T-cell (primary cell): Measurements from ENCODE around the gene PPIF. TPM values are rescaled to one million over a fixed set of nuclear protein-coding genes. Genes with fewer than 3 reads are reported as not detected.

ENCODE experiments used
- ATAC-seq, 4 experiments: fragments of 200-7000 bp in 3 of 4; fragments of 150-1000 bp in 1 of 4; cut with Tn5 transposase; replicated peaks in 1 of 4; 1 replicate in 3 of 4; 2 replicates in 1 of 4; pipeline ENCODE4 v1.10.0; 2021; ENCODE audit warnings: moderate library complexity in 3 of 4, mild to moderate bottlenecking in 2 of 4, moderate number of reproducible peaks in 1 of 4
- CTCF ChIA-PET, 2 donors: fragments of 300-600 bp; sonication (Branson Sonifier 250); formaldehyde crosslinking; loops; one replicate each; lab custom pipeline; 2022; ENCODE audit warnings: antibody characterized with exemption in 2 of 2; lab: Charles Lee
- POLR2A ChIA-PET, 2 donors: fragments of 300-600 bp; sonication (Branson Sonifier 250); formaldehyde crosslinking; loops; one replicate each; lab custom pipeline; 2022; ENCODE audit warnings: antibody characterized with exemption in 2 of 2; lab: Charles Lee
- DNase-seq, 35 experiments: peaks; one replicate each; pipeline versions ENCODE4 v3.0.0 to v3.0.0-alpha.2; 2013 to 2023
- H3K27ac ChIP-seq: one replicate; pipeline ENCODE4 v1.5.1; 2013; ENCODE audit warnings: low read length
- H3K27me3 ChIP-seq, 2 experiments: replicated peaks in 1 of 2; 1 replicate in 1 of 2; 2 replicates in 1 of 2; pipeline versions ENCODE4 v1.6.1 to v1.7.0; 2013; ENCODE audit warnings: low read length in 1 of 2, mixed read lengths in 1 of 2; ENCODE audit not compliant: control insufficient read depth in 2 of 2, insufficient read depth in 2 of 2; ENCODE audit errors: extremely low read depth in 1 of 2
- H3K36me3 ChIP-seq, 2 donors: 1 replicate in 1 of 2; 2 replicates in 1 of 2; pipeline versions ENCODE4 v1.6.1 to v1.7.0; 2013; ENCODE audit warnings: low read length in 1 of 2; ENCODE audit not compliant: control insufficient read depth in 2 of 2, insufficient read depth in 1 of 2; ENCODE audit errors: extremely low read depth in 1 of 2
- H3K4me1 ChIP-seq, 2 experiments: 1 replicate in 1 of 2; 2 replicates in 1 of 2; pipeline versions ENCODE4 v1.6.1 to v1.7.0; 2013; ENCODE audit warnings: low read length in 2 of 2, mixed read lengths in 1 of 2; ENCODE audit not compliant: insufficient read depth in 2 of 2, control insufficient read depth in 1 of 2; ENCODE audit errors: extremely low read depth in 1 of 2
- H3K4me3 ChIP-seq, 2 donors: 1 replicate in 1 of 2; 2 replicates in 1 of 2; pipeline versions ENCODE4 v1.5.1 to v1.7.0; 2013; ENCODE audit warnings: mild to moderate bottlenecking in 2 of 2, low read length in 1 of 2, moderate library complexity in 1 of 2; ENCODE audit not compliant: control insufficient read depth in 1 of 2; ENCODE audit errors: extremely low read depth in 1 of 2
- H3K9me3 ChIP-seq: 2 replicates; pipeline ENCODE4 v1.7.0; 2013
- H3K27ac Mint-ChIP-seq, 2 donors: one replicate each; pipeline ENCODE4 v1.8.0; 2020 to 2021; ENCODE audit warnings: mild to moderate bottlenecking in 2 of 2, mixed read lengths in 2 of 2
- H3K27me3 Mint-ChIP-seq, 2 donors: one replicate each; pipeline ENCODE4 v1.8.0; 2021 to 2022; ENCODE audit warnings: mixed read lengths in 2 of 2
- H3K36me3 Mint-ChIP-seq: one replicate; pipeline ENCODE4 v1.8.0; 2021; ENCODE audit warnings: mixed read lengths
- H3K4me1 Mint-ChIP-seq, 3 donors: one replicate each; pipeline ENCODE4 v1.8.0; 2020 to 2022; ENCODE audit warnings: mixed read lengths in 3 of 3, mild to moderate bottlenecking in 1 of 3
- H3K4me3 Mint-ChIP-seq, 3 donors: one replicate each; pipeline ENCODE4 v1.8.0; 2020 to 2022; ENCODE audit warnings: mild to moderate bottlenecking in 3 of 3, mixed read lengths in 3 of 3, moderate library complexity in 3 of 3
- H3K9me3 Mint-ChIP-seq, 3 donors: one replicate each; pipeline ENCODE4 v1.8.0; 2020 to 2022; ENCODE audit warnings: mixed read lengths in 3 of 3
- WGBS: methylation state at CpG from one replicate; pipeline ENCODE4 v1.1.5; 2013; ENCODE audit warnings: missing lambda C conversion rate; ENCODE audit not compliant: insufficient coverage; 5-methylcytosine and 5-hydroxymethylcytosine counted together
- total RNA-seq, 35 experiments: library from RNA in 6 of 35; stranded (reverse) in 6 of 35; fragments of 120-200 nt in 1 of 35; gene quantifications; one replicate each; pipeline versions ENCODE4 v1.2.1 to v1.2.4 and lab custom pipeline; 2013 to 2026

PPIF gene
- total RNA-seq, 5 donors from 2014 or later (not counting 1 experiment from before 2014, with no cell fraction given), result 25.6 to 36.2 (median 31.3) TPM

DNA sequence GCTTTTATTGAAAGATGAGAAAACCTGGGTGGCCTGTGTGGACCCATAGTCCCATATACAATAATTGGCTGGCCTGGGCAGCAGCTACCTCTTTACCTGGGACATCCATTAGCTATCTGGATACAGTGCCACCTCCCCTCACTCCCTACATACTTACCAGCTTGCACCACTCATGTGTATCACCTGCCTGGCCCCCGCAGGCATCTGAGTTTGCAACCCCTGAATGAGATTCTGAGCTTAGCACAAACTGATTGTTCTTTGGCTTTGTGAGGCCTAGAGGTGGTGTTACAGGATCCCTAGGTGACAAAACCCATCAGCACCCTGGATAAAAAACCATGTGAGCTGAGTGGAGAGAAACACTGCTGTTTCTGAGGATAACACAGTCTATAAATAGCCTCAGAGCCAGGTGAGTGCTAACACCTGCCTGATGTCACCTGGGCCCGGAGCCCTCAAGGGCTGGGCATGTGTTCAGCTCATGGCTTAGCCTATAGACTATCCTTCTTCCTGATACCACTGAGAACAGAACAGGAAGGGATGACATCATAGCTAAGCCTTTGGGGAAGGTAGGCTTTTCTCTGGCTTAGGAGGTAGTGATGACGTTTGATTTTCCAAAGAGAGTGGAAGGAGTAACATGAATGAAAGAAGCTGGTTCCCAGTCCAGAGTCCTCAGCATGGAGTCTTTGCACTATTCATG lies 2.6 kb upstream of the PPIF start:
- Mint-ChIP-seq H3K4me3 (no peak overlapping the region), H3K36me3 (peaks cover 5% of the 10 kb centered on the region), H3K27me3 (no peaks in the 10 kb centered on the region), H3K9me3 (no peaks in the 10 kb centered on the region), H3K4me1 (peaks cover 17 to 30% (median 25%) of the 10 kb centered on the region in 3 donors), H3K27ac (no peak overlapping the region)
- Histone ChIP-seq H3K9me3 (no peaks in the 10 kb centered on the region), H3K27me3 (no peaks in the 10 kb centered on the region), H3K27ac (no peak overlapping the region), H3K4me1 (peaks cover 3 to 41% of the 10 kb centered on the region in 2 experiments), H3K36me3 (peaks cover 1 to 4% of the 10 kb centered on the region in 2 donors), H3K4me3 (no peak overlapping the region)
- CTCF ChIA-PET, result interaction anchor here (0.5 to 1.3 kb wide), 6 partner anchors 11 to 124 kb away, joined by 3 read pairs; no protein-coding TSS in a partner anchor
- DNase-seq (peak in 1 of 35 experiments; percentile 16), ATAC-seq (no peak)
- POLR2A ChIA-PET, result no interaction called here
- 100% methylated on average over 2 of the region's 3 CpGs for WGBS

DNA sequence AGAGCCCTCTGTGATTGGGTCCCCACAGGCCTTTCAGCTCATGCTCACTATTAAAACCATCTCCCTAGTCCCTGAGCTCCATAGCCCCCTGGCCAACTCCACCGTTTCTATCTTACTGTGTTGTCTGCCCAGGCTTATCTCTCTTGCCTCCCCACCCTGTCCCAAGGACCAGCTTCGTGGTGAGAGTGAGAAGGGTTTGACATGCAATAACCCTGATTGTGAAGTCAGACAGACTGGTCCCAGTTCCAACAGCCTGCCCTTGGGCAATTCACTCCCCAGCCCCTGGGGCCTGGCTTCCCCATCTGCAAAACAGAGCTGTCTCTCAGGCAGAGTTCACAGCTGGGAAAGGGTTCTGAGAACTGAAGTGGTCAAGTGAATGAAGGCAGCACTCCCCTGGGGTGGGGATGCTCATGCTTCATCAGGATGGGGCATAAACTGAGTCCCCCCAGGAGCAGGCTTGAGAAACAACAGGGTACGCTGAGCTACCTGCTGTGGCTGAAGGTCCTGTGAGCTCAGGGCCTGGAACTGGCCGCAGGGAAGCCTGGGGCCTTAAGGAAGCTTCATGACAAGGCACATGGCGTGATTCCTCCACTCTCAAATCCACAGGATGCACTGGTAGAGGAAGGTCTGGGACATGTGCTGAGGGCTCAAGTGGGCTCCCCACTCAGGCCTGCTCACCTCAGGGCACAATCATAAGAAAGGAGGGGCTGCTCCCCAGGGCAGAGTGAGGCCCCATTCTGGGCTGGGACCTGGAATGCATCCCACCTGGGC lies 1.8 kb upstream of the PPIF start:
- no peak overlapping the region for H3K4me3 ChIP-seq
- no peaks in the 10 kb centered on the region for H3K27me3 ChIP-seq
- ATAC-seq (no peak), DNase-seq (peak in 1 of 35 experiments; percentile 21)
- Mint-ChIP-seq H3K27ac (peak overlapping the region in 1 of 2 donors; percentile 19), H3K4me1 (peaks cover 19 to 36% (median 29%) of the 10 kb centered on the region in 3 donors), H3K4me3 (no peak overlapping the region), H3K27me3 (no peaks in the 10 kb centered on the region), H3K36me3 (peaks cover 13% of the 10 kb centered on the region), H3K9me3 (no peaks in the 10 kb centered on the region)
- no peaks in the 10 kb centered on the region for H3K9me3 ChIP-seq
- peaks cover 8 to 9% of the 10 kb centered on the region in 2 donors for H3K36me3 ChIP-seq
- POLR2A ChIA-PET, result no interaction called here
- 100% methylated on average over 1 of the region's 5 CpGs for WGBS
- peaks cover 3 to 49% of the 10 kb centered on the region in 2 experiments for H3K4me1 ChIP-seq
- CTCF ChIA-PET, result interaction anchor here (0.5 to 1.4 kb wide), 10 partner anchors 8 to 124 kb away, joined by 3 to 8 read pairs (median 3); no protein-coding TSS in a partner anchor
- no peak overlapping the region for H3K27ac ChIP-seq

- H3K27me3 Mint-ChIP-seq, result no peaks in the 10 kb centered on the region
- H3K9me3 ChIP-seq, result no peaks in the 10 kb centered on the region
Measured at GRCh38 chr10:79346012-79346340, 1.3 kb upstream of the PPIF start.

DNA sequence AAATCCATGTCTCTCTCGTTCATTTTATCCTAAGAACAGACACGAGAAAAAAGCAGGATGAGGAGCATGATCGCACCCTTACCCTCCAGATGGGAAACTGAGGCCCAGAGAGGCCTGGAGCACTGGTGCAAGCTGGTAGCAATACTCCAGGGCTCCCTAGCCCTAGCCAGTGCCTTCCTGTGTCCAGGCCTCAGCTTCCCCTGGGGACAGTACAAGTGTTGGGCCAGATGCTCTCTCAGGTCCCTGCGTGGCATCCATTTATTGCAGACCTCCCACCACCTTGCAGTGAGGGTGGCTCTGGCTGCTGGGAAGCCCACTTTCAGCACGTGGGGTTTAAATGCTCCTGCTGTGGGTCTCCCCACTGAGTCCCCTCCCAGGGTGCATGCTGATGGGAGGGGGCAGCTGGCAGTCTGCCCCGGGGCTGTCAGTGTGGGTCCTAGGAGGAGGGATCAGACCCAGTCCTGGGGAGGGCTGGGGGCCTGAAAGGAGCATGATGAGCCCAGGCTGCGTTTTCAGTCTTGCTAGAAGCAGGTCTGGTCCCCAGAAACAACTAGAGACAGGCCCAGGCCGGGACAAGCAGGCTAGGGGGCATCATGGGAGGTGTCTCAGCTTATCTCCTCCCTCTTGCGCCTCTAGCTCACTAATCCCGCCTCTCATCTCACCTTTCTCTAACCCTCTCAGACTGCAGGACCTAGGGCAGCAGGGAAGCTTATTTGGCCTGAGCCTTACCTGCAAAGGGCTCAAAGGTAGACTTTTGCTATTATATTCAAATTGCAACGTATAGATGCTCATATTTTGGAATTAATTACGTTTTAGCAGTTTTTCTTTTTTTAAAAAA lies 662 bp upstream of the PPIF start:
- H3K27ac ChIP-seq, result no peak overlapping the region
- no peak overlapping the region for H3K4me3 ChIP-seq
- H3K4me1 ChIP-seq, result peaks cover 3 to 53% of the 10 kb centered on the region in 2 experiments

More at GRCh38 chr10:79346012-79346340, 1.3 kb upstream of the PPIF start:
- Histone ChIP-seq H3K4me3 (no peak overlapping the region), H3K36me3 (peaks cover 12 to 15% of the 10 kb centered on the region in 2 donors), H3K4me1 (peaks cover 3 to 53% of the 10 kb centered on the region in 2 experiments), H3K27me3 (no peaks in the 10 kb centered on the region), H3K27ac (no peak overlapping the region)
- WGBS, result 89% methylated on average over 2 of the region's 2 CpGs
- ATAC-seq (no peak), DNase-seq (no peak)
- Mint-ChIP-seq H3K9me3 (no peaks in the 10 kb centered on the region), H3K4me1 (peaks cover 19 to 36% (median 29%) of the 10 kb centered on the region in 3 donors), H3K27ac (no peak overlapping the region), H3K36me3 (peaks cover 16% of the 10 kb centered on the region), H3K4me3 (no peak overlapping the region)
- CTCF ChIA-PET, result interaction anchor here (0.8 to 1.4 kb wide), 6 partner anchors 8 to 29 kb away, joined by 3 to 4 read pairs (median 3); no protein-coding TSS in a partner anchor
- POLR2A ChIA-PET, result no interaction called here

GRCh38 chr10:79347894-79348639 lies 798 bp downstream of the PPIF start:
- Mint-ChIP-seq H3K27me3 (no peaks in the 10 kb centered on the region), H3K9me3 (no peaks in the 10 kb centered on the region), H3K4me3 (peak overlapping the region; percentile 77 to 81 (median 81)), H3K4me1 (peaks cover 19 to 36% (median 29%) of the 10 kb centered on the region in 3 donors), H3K27ac (peak overlapping the region; percentile 85 to 89), H3K36me3 (peaks cover 27% of the 10 kb centered on the region)
- peak overlapping the region; percentile 82 for H3K27ac ChIP-seq
- POLR2A ChIA-PET, result no interaction called here
- peaks cover 3 to 48% of the 10 kb centered on the region in 2 experiments for H3K4me1 ChIP-seq
- CTCF ChIA-PET, result interaction anchor here in 1 of 2 donors (1.0 kb wide), 2 partner anchors 25 to 1301 kb away, joined by 3 to 4 read pairs; no protein-coding TSS in a partner anchor
- peak; percentile 32 to 82 (median 67) for DNase-seq
- peak; percentile 45 to 68 (median 66) for ATAC-seq
- 4% methylated on average over 30 of the region's 34 CpGs for WGBS
- H3K9me3 ChIP-seq, result no peaks in the 10 kb centered on the region
- no peaks in the 10 kb centered on the region for H3K27me3 ChIP-seq
- H3K4me3 ChIP-seq, result peak overlapping the region; percentile 58 to 87
- H3K36me3 ChIP-seq, result peaks cover 23 to 33% of the 10 kb centered on the region in 2 donors

More for the DNA sequence above, 662 bp upstream of the PPIF start:
- WGBS, result 86% methylated on average over 7 of the region's 12 CpGs
- H3K36me3 Mint-ChIP-seq, result peaks cover 18% of the 10 kb centered on the region
- H3K4me3 Mint-ChIP-seq, result peak overlapping the region in 2 of 3 donors; percentile 77 to 81
- H3K4me1 Mint-ChIP-seq, result peaks cover 19 to 36% (median 29%) of the 10 kb centered on the region in 3 donors
- ATAC-seq, result peak in 1 of 4 experiments; percentile 4
- Histone ChIP-seq H3K27me3 (no peaks in the 10 kb centered on the region), H3K36me3 (peaks cover 12 to 18% of the 10 kb centered on the region in 2 donors), H3K9me3 (no peaks in the 10 kb centered on the region)
- CTCF ChIA-PET, result interaction anchor here (0.6 to 1.4 kb wide), 7 partner anchors 8 to 60 kb away, joined by 3 to 4 read pairs (median 3); no protein-coding TSS in a partner anchor
- POLR2A ChIA-PET, result no interaction called here
- H3K27ac Mint-ChIP-seq, result peak overlapping the region in 1 of 2 donors; percentile 39
- no peaks in the 10 kb centered on the region for H3K27me3 Mint-ChIP-seq
- DNase-seq, result no peak
- no peaks in the 10 kb centered on the region for H3K9me3 Mint-ChIP-seq
